Gastrocnemius medialis (tissue), 4 donors: Measurements from ENCODE around the gene PTGIS. TPM values are rescaled to one million over a fixed set of nuclear protein-coding genes. Genes with fewer than 3 reads are reported as not detected.
A peak's percentile ranks its signal among the peaks of the same experiment; 100 is the strongest.

Experiments
- ATAC-seq, 2 donors: fragments of 150-250 bp; one replicate each; pipeline ENCODE4 v1.9.1; 2016
- DNase-seq, 2 donors: peaks; one replicate each; pipeline ENCODE4 v3.0.0-alpha.2; 2019
- H3K27ac ChIP-seq, 4 donors: fragments of 200-600 bp; sonication (generic); 1 replicate in 1 of 4; 2 replicates in 3 of 4; pipeline ENCODE4 v1.5.1; 2016 to 2018; ENCODE audit warnings: mild to moderate bottlenecking in 2 of 4, moderate library complexity in 1 of 4
- H3K27me3 ChIP-seq, 3 donors: fragments of 200-600 bp; sonication (generic) in 2 of 3; 1 replicate in 1 of 3; 2 replicates in 2 of 3; pipeline versions ENCODE4 v1.5.1 to v1.6.0; 2016 to 2019; ENCODE audit warnings: mild to moderate bottlenecking in 1 of 3, moderate library complexity in 1 of 3
- H3K36me3 ChIP-seq, 2 donors: fragments of 200-600 bp; sonication (generic) in 1 of 2; one replicate each; pipeline ENCODE4 v1.5.1; 2017 to 2018
- H3K4me1 ChIP-seq, 2 donors: fragments of 200-600 bp; sonication (generic) in 1 of 2; one replicate each; pipeline ENCODE4 v1.5.1; 2016 to 2017; ENCODE audit warnings: mild to moderate bottlenecking in 2 of 2
- H3K4me3 ChIP-seq, 4 donors: fragments of 200-600 bp; sonication (generic) in 3 of 4; 1 replicate in 1 of 4; 2 replicates in 3 of 4; pipeline ENCODE4 v1.5.1; 2016 to 2019; ENCODE audit warnings: mild to moderate bottlenecking in 2 of 4
- H3K9me3 ChIP-seq, 3 donors: fragments of 200-600 bp; sonication (generic) in 2 of 3; 1 replicate in 1 of 3; 2 replicates in 2 of 3; pipeline ENCODE4 v1.5.1; 2016 to 2019
- CTCF ChIP-seq, 5 experiments: fragments of 450-650 bp in 3 of 5; fragments of 200-600 bp in 2 of 5; sonication (generic) in 2 of 5; IDR thresholded peaks in 4 of 5; conservative IDR thresholded peaks in 1 of 5; 1 replicate in 4 of 5; 2 replicates in 1 of 5; pipeline ENCODE4 v1.5.1; 2016 to 2019; ENCODE audit warnings: antibody characterized with exemption in 5 of 5, mild to moderate bottlenecking in 3 of 5, moderate library complexity in 3 of 5
- POLR2A ChIP-seq, 2 donors: fragments of 450-650 bp; IDR thresholded peaks; one replicate each; pipeline ENCODE4 v1.6.1; 2017; ENCODE audit warnings: antibody characterized with exemption in 2 of 2, mild to moderate bottlenecking in 2 of 2, moderate library complexity in 2 of 2
- in situ Hi-C, 4 donors: fragments of 200-750 bp; cut with MboI; loops; one replicate each; pipeline versions ENCODE4 v1.15.0 to v1.8.0; 2017; ENCODE audit warnings: low sequenced_read_pairs in 4 of 4
- intact Hi-C: fragments of 100-400 bp; cut with DNase I; formaldehyde crosslinking; loops from one replicate; pipeline ENCODE4 v1.15.1; 2023; ENCODE audit warnings: low total_unique reads
- total RNA-seq, 4 donors: library from RNA; depleted of rRNA; stranded (reverse); fragments of >200 nt; gene quantifications; one replicate each; pipeline versions ENCODE4 v1.1.0 to v1.2.3, GENCODE V29; 2016

PTGIS gene
- total RNA-seq, 4 donors from 2014 or later, result 4.5 to 13.1 (median 9.5) TPM

GRCh38 chr20:49478754-49479689 is 88.9 kb downstream of the PTGIS start:
- DNase-seq, result no peak
- no peak for ATAC-seq
- peaks cover 5 to 42% of the 10 kb centered on the region in 2 donors for H3K4me1 ChIP-seq
- no peak overlapping the region for H3K4me3 ChIP-seq
- no peaks in the 10 kb centered on the region for H3K27me3 ChIP-seq
- H3K27ac ChIP-seq, result peak overlapping the region in 1 of 4 donors; percentile 72
- H3K9me3 ChIP-seq, result no peaks in the 10 kb centered on the region
- in situ Hi-C loops (no loop called here), intact Hi-C loops (no loop called here)
- H3K36me3 ChIP-seq, result no peaks in the 10 kb centered on the region
- no peak for TF ChIP-seq POLR2A (IDR thresholded peaks at IDR 0.05)
- TF ChIP-seq CTCF (IDR thresholded peaks at IDR 0.05 in 4 of 5, conservative IDR thresholded peaks at IDR 0.05 in 1 of 5), result no peak

GRCh38 chr20:49478266-49478665 is 89.7 kb downstream of the PTGIS start:
- intact Hi-C loops (no loop called here), in situ Hi-C loops (no loop called here)
- Histone ChIP-seq H3K36me3 (no peaks in the 10 kb centered on the region), H3K4me1 (peaks cover 5 to 41% of the 10 kb centered on the region in 2 donors), H3K27ac (no peak overlapping the region), H3K9me3 (no peaks in the 10 kb centered on the region), H3K4me3 (no peak overlapping the region), H3K27me3 (no peaks in the 10 kb centered on the region)
- TF ChIP-seq CTCF (IDR thresholded peaks at IDR 0.05 in 4 of 5, conservative IDR thresholded peaks at IDR 0.05 in 1 of 5), result no peak
- TF ChIP-seq POLR2A (IDR thresholded peaks at IDR 0.05), result no peak
- ATAC-seq (no peak), DNase-seq (no peak)

- intact Hi-C loops (no loop called here), in situ Hi-C loops (no loop called here)
- Histone ChIP-seq H3K27me3 (no peaks in the 10 kb centered on the region), H3K9me3 (no peaks in the 10 kb centered on the region), H3K4me3 (no peak overlapping the region), H3K36me3 (no peaks in the 10 kb centered on the region), H3K27ac (no peak overlapping the region), H3K4me1 (peaks cover 0 to 30% of the 10 kb centered on the region in 2 donors)
- TF ChIP-seq CTCF (IDR thresholded peaks at IDR 0.05 in 4 of 5, conservative IDR thresholded peaks at IDR 0.05 in 1 of 5), result no peak
- TF ChIP-seq POLR2A (IDR thresholded peaks at IDR 0.05), result no peak
- DNase-seq (no peak), ATAC-seq (no peak)
These were observed 90.7 kb downstream of the PTGIS start for GRCh38 chr20:49477200-49477599.

GRCh38 chr20:49476016-49476355 is 92.0 kb downstream of the PTGIS start:
- no peak for ATAC-seq
- intact Hi-C loops, result no loop called here
- no peak overlapping the region for H3K27ac ChIP-seq
- peaks cover 0 to 19% of the 10 kb centered on the region in 2 donors for H3K4me1 ChIP-seq
- no peaks in the 10 kb centered on the region for H3K36me3 ChIP-seq
- TF ChIP-seq POLR2A (IDR thresholded peaks at IDR 0.05) (no peak), CTCF (IDR thresholded peaks at IDR 0.05 in 4 of 5, conservative IDR thresholded peaks at IDR 0.05 in 1 of 5) (no peak)
- no peaks in the 10 kb centered on the region for H3K9me3 ChIP-seq
- in situ Hi-C loops, result no loop called here
- H3K27me3 ChIP-seq, result no peaks in the 10 kb centered on the region
- no peak for DNase-seq
- no peak overlapping the region for H3K4me3 ChIP-seq
